UCSD-AML1 (cell line): Measurements from ENCODE around the gene EVA1A.

Experiments used
- DNase-seq: peaks from one replicate; lab custom pipeline; 2025; ENCODE audit not compliant: unreplicated experiment; lab: John Stamatoyannopoulos, UW

Gene EVA1A

GRCh38 chr2:75454241-75454620, 106.5 kb downstream of the EVA1A start:
- no peak for DNase-seq

- DNase-seq = no peak
Measured at GRCh38 chr2:75453384-75454240, 107.1 kb downstream of the EVA1A start.

DNA sequence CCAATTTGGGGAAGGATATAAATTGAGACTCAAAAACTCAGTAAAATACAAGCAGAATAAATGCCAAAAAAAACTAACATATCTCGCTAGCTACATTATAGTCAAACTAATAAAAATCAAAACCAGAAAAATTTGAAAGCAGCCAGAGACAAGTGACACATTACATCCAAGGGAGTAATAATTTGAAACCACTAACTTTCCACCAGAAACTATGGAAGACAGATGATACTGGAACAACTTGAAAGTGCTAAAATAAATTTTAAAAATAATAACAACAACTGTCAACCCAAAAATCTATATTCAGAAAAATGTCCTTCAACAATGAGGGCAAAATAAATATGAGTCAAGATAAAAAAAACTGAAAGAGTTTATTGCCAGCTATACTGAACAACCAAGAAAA, 110.7 kb downstream of the EVA1A start:
- DNase-seq = no peak

GRCh38 chr2:75447176-75447575, 113.6 kb downstream of the EVA1A start:
- no peak for DNase-seq
